ENCODE data around the gene LNPEP.

The LNPEP gene

DNA sequence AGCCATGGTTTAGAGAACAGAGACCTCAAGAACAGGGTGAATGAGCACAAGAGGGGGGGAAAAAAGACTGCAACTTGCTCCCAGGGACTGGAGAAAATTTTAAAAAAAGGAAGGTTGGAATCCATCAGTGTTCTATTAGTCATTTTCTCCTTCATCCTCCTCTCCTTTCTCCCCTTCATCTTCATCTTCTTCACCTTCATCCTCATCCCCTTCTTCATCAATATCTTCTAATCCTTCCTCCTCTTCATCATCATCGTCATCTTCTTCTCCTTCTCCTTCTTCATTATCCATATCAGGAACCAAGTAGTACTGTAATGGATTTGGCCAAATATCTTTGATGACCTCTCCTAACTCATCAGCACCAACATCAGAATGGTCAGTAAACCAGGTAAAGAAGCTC is 120.4 kb downstream of the LNPEP start:
- POLR2A ChIA-PET, result no interaction called here
- WGBS (ENCODE audit: insufficient coverage), result no CpG with 5 or more reads among the region's 1 CpG
- no peaks in the 10 kb centered on the region for H3K36me3 ChIP-seq (ENCODE audit: control insufficient read depth in 4 of 4, insufficient read depth in 4 of 4, low read length in 3 of 4)
- DNase-seq, result no peak
- no peak overlapping the region for H3K27ac ChIP-seq (ENCODE audit: insufficient read depth in 1 of 2, low read depth in 1 of 2, low read length in 2 of 2, poor library complexity in 1 of 2, severe bottlenecking in 2 of 2)
- no peaks in the 10 kb centered on the region for H3K27me3 ChIP-seq (replicated peaks in 2 of 5; ENCODE audit: control insufficient read depth in 4 of 5, insufficient read depth in 5 of 5, low read length in 4 of 5)
- peaks cover 0 to 8% (median 4%) of the 10 kb centered on the region in 5 experiments for H3K9me3 ChIP-seq (ENCODE audit: control extremely low read depth in 1 of 5, control insufficient read depth in 4 of 5, insufficient read depth in 2 of 5, low read depth in 1 of 5, low read length in 4 of 5)
- H3K4me3 ChIP-seq (ENCODE audit: control insufficient read depth in 1 of 7, extremely low read depth in 1 of 7, insufficient read depth in 4 of 7, low read depth in 2 of 7, low read length in 6 of 7), result no peak overlapping the region
- CTCF ChIA-PET, result no interaction called here
- no peaks in the 10 kb centered on the region for H3K4me1 ChIP-seq (ENCODE audit: control extremely low read depth in 1 of 4, control insufficient read depth in 4 of 4, insufficient read depth in 4 of 4, low read length in 3 of 4)

DNA sequence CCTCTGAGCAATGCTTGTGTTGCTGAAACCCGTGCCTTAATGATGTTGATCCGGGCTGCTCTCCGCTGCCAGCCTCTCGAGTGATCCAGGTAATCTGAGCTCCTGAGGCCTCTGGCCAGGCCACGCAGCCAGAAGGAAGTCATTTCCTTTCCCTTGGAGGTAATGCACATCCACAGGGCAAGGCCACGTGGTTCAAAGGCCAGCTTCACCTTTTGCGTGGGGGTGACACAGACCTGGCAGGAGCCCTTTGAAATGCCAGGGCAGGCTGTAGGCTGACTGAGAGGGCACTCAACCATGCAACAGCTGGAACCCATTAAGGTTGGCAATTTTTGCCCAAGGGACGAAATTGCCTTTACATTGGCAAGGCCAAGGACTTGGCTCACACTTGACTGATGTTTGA is 126.2 kb downstream of the LNPEP start:
- no peaks in the 10 kb centered on the region for H3K27me3 ChIP-seq (replicated peaks in 2 of 5; ENCODE audit: control insufficient read depth in 4 of 5, insufficient read depth in 5 of 5, low read length in 4 of 5)
- no peak overlapping the region for H3K4me3 ChIP-seq (ENCODE audit: control insufficient read depth in 1 of 7, extremely low read depth in 1 of 7, insufficient read depth in 4 of 7, low read depth in 2 of 7, low read length in 6 of 7)
- ChIA-PET CTCF (no interaction called here), POLR2A (no interaction called here)
- no peaks in the 10 kb centered on the region for H3K36me3 ChIP-seq (ENCODE audit: control insufficient read depth in 4 of 4, insufficient read depth in 4 of 4, low read length in 3 of 4)
- peaks cover 0 to 8% (median 3%) of the 10 kb centered on the region in 5 experiments for H3K9me3 ChIP-seq (ENCODE audit: control extremely low read depth in 1 of 5, control insufficient read depth in 4 of 5, insufficient read depth in 2 of 5, low read depth in 1 of 5, low read length in 4 of 5)
- no peaks in the 10 kb centered on the region for H3K4me1 ChIP-seq (ENCODE audit: control extremely low read depth in 1 of 4, control insufficient read depth in 4 of 4, insufficient read depth in 4 of 4, low read length in 3 of 4)
- DNase-seq, result no peak
- 96% methylated on average over 8 of the region's 8 CpGs for WGBS (ENCODE audit: insufficient coverage)
- H3K27ac ChIP-seq (ENCODE audit: insufficient read depth in 1 of 2, low read depth in 1 of 2, low read length in 2 of 2, poor library complexity in 1 of 2, severe bottlenecking in 2 of 2), result no peak overlapping the region

DNA sequence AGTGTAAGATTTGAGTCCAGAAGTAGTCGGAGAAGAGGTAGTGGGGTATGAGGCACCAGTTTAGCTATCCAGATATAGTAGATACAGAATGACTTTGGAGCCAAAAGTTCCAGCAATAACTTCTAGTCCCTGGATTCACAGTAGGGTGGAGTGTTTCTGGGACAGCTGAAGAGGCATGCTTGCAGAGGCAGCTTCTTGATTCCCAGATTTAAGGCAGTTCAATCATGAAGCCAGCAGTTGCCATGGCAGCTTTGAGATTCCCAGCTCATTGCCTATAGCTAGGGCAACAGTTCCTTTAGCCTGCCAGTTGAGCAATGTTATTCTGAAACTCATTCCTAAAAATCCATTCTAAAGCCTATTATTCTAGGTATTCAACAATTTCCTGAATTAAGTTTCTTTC is 127.4 kb downstream of the LNPEP start:
- CTCF ChIA-PET, result interaction anchor here (1.0 kb wide), 1 partner anchor 21 kb away, joined by 3 read pairs; no protein-coding TSS in a partner anchor

DNA sequence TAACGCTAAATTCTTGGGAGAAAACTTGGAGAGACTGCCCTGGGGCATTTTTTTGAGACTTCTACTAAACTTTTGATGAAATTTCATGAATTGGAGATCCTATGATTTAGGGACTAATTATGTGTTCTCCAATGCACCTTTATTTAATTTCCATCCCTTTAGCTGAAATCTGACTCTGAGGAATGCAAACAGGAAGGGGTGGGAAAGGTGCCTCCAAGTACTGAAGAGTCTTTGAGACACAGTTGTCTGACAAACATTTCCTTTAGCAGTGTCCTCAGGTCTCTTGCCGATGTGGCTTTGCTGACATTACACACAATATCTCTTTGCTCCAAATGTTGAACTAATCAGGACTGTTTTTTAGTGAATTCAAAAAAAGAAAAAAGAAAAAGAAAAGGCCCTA is 129.6 kb downstream of the LNPEP start:
- Histone ChIP-seq H3K4me3 (ENCODE audit: control insufficient read depth in 1 of 7, extremely low read depth in 1 of 7, insufficient read depth in 4 of 7, low read depth in 2 of 7, low read length in 6 of 7) (no peak overlapping the region), H3K9me3 (ENCODE audit: control extremely low read depth in 1 of 5, control insufficient read depth in 4 of 5, insufficient read depth in 2 of 5, low read depth in 1 of 5, low read length in 4 of 5) (peaks cover 0 to under 1% (median 0%) of the 10 kb centered on the region in 5 experiments), H3K27me3 (replicated peaks in 2 of 5; ENCODE audit: control insufficient read depth in 4 of 5, insufficient read depth in 5 of 5, low read length in 4 of 5) (no peaks in the 10 kb centered on the region), H3K36me3 (ENCODE audit: control insufficient read depth in 4 of 4, insufficient read depth in 4 of 4, low read length in 3 of 4) (no peaks in the 10 kb centered on the region), H3K27ac (ENCODE audit: insufficient read depth in 1 of 2, low read depth in 1 of 2, low read length in 2 of 2, poor library complexity in 1 of 2, severe bottlenecking in 2 of 2) (no peak overlapping the region), H3K4me1 (ENCODE audit: control extremely low read depth in 1 of 4, control insufficient read depth in 4 of 4, insufficient read depth in 4 of 4, low read length in 3 of 4) (no peaks in the 10 kb centered on the region)
- ChIA-PET POLR2A (no interaction called here), CTCF (interaction anchor here (1.6 kb wide), 1 partner anchor 30 kb away, joined by 3 read pairs; no protein-coding TSS in a partner anchor)
- no peak for DNase-seq
- WGBS (ENCODE audit: insufficient coverage), result no CpG with 5 or more reads among the region's 2 CpGs

More for the DNA sequence above, 127.4 kb downstream of the LNPEP start:
- Histone ChIP-seq H3K4me1 (ENCODE audit: control extremely low read depth in 1 of 4, control insufficient read depth in 4 of 4, insufficient read depth in 4 of 4, low read length in 3 of 4) (no peaks in the 10 kb centered on the region), H3K4me3 (ENCODE audit: control insufficient read depth in 1 of 7, extremely low read depth in 1 of 7, insufficient read depth in 4 of 7, low read depth in 2 of 7, low read length in 6 of 7) (no peak overlapping the region), H3K9me3 (ENCODE audit: control extremely low read depth in 1 of 5, control insufficient read depth in 4 of 5, insufficient read depth in 2 of 5, low read depth in 1 of 5, low read length in 4 of 5) (peaks cover 0 to 8% (median 3%) of the 10 kb centered on the region in 5 experiments), H3K36me3 (ENCODE audit: control insufficient read depth in 4 of 4, insufficient read depth in 4 of 4, low read length in 3 of 4) (no peaks in the 10 kb centered on the region), H3K27me3 (replicated peaks in 2 of 5; ENCODE audit: control insufficient read depth in 4 of 5, insufficient read depth in 5 of 5, low read length in 4 of 5) (no peaks in the 10 kb centered on the region), H3K27ac (ENCODE audit: insufficient read depth in 1 of 2, low read depth in 1 of 2, low read length in 2 of 2, poor library complexity in 1 of 2, severe bottlenecking in 2 of 2) (no peak overlapping the region)
- POLR2A ChIA-PET, result no interaction called here
- DNase-seq, result no peak
- 100% methylated on average over 1 of the region's 1 CpG for WGBS (ENCODE audit: insufficient coverage)

DNA sequence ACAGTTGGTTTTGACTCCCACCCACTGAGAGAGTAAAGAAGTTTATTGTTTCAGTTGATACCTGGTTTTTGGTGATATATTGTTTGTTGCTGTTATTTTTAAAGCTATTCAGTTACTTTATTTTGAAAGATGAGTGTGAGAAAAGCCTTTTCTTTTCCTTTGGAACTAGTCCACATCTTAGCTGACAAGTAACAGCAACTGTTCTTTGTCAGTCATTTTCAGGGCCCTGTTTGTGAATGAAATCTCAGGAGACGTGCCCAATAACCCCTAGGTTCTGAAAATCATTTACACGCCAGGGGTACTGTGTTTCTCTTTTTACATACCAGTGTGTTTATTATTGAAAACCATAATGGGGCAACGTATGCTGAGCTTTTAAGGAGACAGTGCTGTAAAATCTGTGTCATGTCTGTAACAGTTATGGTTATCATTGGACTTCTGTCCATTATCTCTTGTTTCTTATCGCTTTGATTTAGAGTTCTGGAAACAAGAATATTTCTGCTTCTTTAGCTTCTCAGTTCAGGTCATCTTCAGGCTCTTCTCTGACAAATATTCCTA is 131.5 kb downstream of the LNPEP start:
- H3K27ac ChIP-seq (ENCODE audit: insufficient read depth in 1 of 2, low read depth in 1 of 2, low read length in 2 of 2, poor library complexity in 1 of 2, severe bottlenecking in 2 of 2), result no peak overlapping the region
- no peaks in the 10 kb centered on the region for H3K9me3 ChIP-seq (ENCODE audit: control extremely low read depth in 1 of 5, control insufficient read depth in 4 of 5, insufficient read depth in 2 of 5, low read depth in 1 of 5, low read length in 4 of 5)
- H3K36me3 ChIP-seq (ENCODE audit: control insufficient read depth in 4 of 4, insufficient read depth in 4 of 4, low read length in 3 of 4), result no peaks in the 10 kb centered on the region
- 100% methylated on average over 3 of the region's 4 CpGs for WGBS (ENCODE audit: insufficient coverage)
- H3K27me3 ChIP-seq (replicated peaks in 2 of 5; ENCODE audit: control insufficient read depth in 4 of 5, insufficient read depth in 5 of 5, low read length in 4 of 5), result no peaks in the 10 kb centered on the region
- H3K4me3 ChIP-seq (ENCODE audit: control insufficient read depth in 1 of 7, extremely low read depth in 1 of 7, insufficient read depth in 4 of 7, low read depth in 2 of 7, low read length in 6 of 7), result no peak overlapping the region
- no peak for DNase-seq
- POLR2A ChIA-PET, result no interaction called here
- CTCF ChIA-PET, result no interaction called here
- H3K4me1 ChIP-seq (ENCODE audit: control extremely low read depth in 1 of 4, control insufficient read depth in 4 of 4, insufficient read depth in 4 of 4, low read length in 3 of 4), result no peaks in the 10 kb centered on the region

DNA sequence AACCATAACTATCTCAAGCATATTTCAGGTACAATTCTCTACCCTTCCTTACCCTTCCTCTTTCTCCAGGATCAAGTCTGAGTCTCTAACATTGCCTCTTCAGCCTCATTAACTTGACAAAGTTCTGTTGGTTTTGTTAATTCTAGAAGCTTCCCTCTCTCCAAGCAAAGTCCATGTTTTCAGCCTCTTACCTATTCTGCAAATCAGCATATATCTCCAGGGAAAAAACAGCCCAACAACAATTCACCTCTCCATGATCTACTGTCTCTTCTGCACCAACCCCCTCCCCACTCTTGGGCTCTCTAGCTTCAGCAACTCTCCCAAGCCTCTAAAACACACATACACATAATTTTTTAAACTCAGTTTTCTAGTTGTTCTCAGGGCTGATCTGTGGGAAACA is 134.4 kb downstream of the LNPEP start:
- Histone ChIP-seq H3K27me3 (replicated peaks in 2 of 5; ENCODE audit: control insufficient read depth in 4 of 5, insufficient read depth in 5 of 5, low read length in 4 of 5) (no peaks in the 10 kb centered on the region), H3K4me1 (ENCODE audit: control extremely low read depth in 1 of 4, control insufficient read depth in 4 of 4, insufficient read depth in 4 of 4, low read length in 3 of 4) (peaks cover 0 to 5% (median 2%) of the 10 kb centered on the region in 4 experiments), H3K4me3 (ENCODE audit: control insufficient read depth in 1 of 7, extremely low read depth in 1 of 7, insufficient read depth in 4 of 7, low read depth in 2 of 7, low read length in 6 of 7) (no peak overlapping the region), H3K9me3 (ENCODE audit: control extremely low read depth in 1 of 5, control insufficient read depth in 4 of 5, insufficient read depth in 2 of 5, low read depth in 1 of 5, low read length in 4 of 5) (no peaks in the 10 kb centered on the region), H3K27ac (ENCODE audit: insufficient read depth in 1 of 2, low read depth in 1 of 2, low read length in 2 of 2, poor library complexity in 1 of 2, severe bottlenecking in 2 of 2) (no peak overlapping the region), H3K36me3 (ENCODE audit: control insufficient read depth in 4 of 4, insufficient read depth in 4 of 4, low read length in 3 of 4) (no peaks in the 10 kb centered on the region)
- ChIA-PET CTCF (interaction anchor here (1.1 kb wide), 1 partner anchor 23 kb away, joined by 4 read pairs; no protein-coding TSS in a partner anchor), POLR2A (no interaction called here)
- DNase-seq, result no peak

GRCh38 chr5:97071101-97071500 is 135.2 kb downstream of the LNPEP start:
- WGBS (ENCODE audit: insufficient coverage), result 65% methylated on average over 6 of the region's 8 CpGs
- POLR2A ChIA-PET, result no interaction called here
- CTCF ChIA-PET, result interaction anchor here (1.1 kb wide), 1 partner anchor 24 kb away, joined by 4 read pairs; no protein-coding TSS in a partner anchor

More at GRCh38 chr5:97071101-97071500, 135.2 kb downstream of the LNPEP start:
- Histone ChIP-seq H3K36me3 (ENCODE audit: control insufficient read depth in 4 of 4, insufficient read depth in 4 of 4, low read length in 3 of 4) (no peaks in the 10 kb centered on the region), H3K4me1 (ENCODE audit: control extremely low read depth in 1 of 4, control insufficient read depth in 4 of 4, insufficient read depth in 4 of 4, low read length in 3 of 4) (peaks cover 0 to 9% (median 2%) of the 10 kb centered on the region in 4 experiments), H3K4me3 (ENCODE audit: control insufficient read depth in 1 of 7, extremely low read depth in 1 of 7, insufficient read depth in 4 of 7, low read depth in 2 of 7, low read length in 6 of 7) (no peak overlapping the region), H3K9me3 (ENCODE audit: control extremely low read depth in 1 of 5, control insufficient read depth in 4 of 5, insufficient read depth in 2 of 5, low read depth in 1 of 5, low read length in 4 of 5) (no peaks in the 10 kb centered on the region), H3K27ac (ENCODE audit: insufficient read depth in 1 of 2, low read depth in 1 of 2, low read length in 2 of 2, poor library complexity in 1 of 2, severe bottlenecking in 2 of 2) (no peak overlapping the region), H3K27me3 (replicated peaks in 2 of 5; ENCODE audit: control insufficient read depth in 4 of 5, insufficient read depth in 5 of 5, low read length in 4 of 5) (no peaks in the 10 kb centered on the region)
- peak; percentile 22 to 71 (median 41) for DNase-seq
